Ovary (tissue), 9 donors: ENCODE data around the gene HOXC9. TPM values are rescaled to one million over a fixed set of nuclear protein-coding genes. Genes with fewer than 3 reads are reported as not detected.

ENCODE experiments used
- DNase-seq, 5 donors: peaks; one replicate each; pipeline ENCODE4 v3.0.0-alpha.2; 2019 to 2020
- H3K27ac ChIP-seq, 2 donors: fragments of 200-600 bp; one replicate each; pipeline versions ENCODE4 v1.5.1 to v1.8.0; 2019 to 2022
- H3K27me3 ChIP-seq: fragments of 200-600 bp; one replicate; pipeline ENCODE4 v1.8.0; 2022
- H3K36me3 ChIP-seq: fragments of 200-600 bp; sonication (generic); one replicate; pipeline ENCODE4 v1.5.1; 2019
- H3K4me1 ChIP-seq: one replicate; pipeline ENCODE4 v1.8.1; 2013; ENCODE audit warnings: mild to moderate bottlenecking, moderate library complexity; ENCODE audit not compliant: insufficient read depth
- H3K4me3 ChIP-seq: fragments of 200-600 bp; sonication (generic); one replicate; pipeline ENCODE4 v1.5.1; 2017
- H3K9me3 ChIP-seq, 2 donors: fragments of 200-600 bp in 1 of 2; sonication (generic) in 1 of 2; one replicate each; pipeline versions ENCODE4 v1.5.1 to v1.8.1; 2013 to 2019; ENCODE audit warnings: mild to moderate bottlenecking in 1 of 2, moderate library complexity in 1 of 2
- CTCF ChIP-seq, 3 donors: fragments of 450-650 bp in 2 of 3; fragments of 200-600 bp in 1 of 3; IDR thresholded peaks; one replicate each; pipeline versions ENCODE4 v1.5.1 to v1.8.0; 2016 to 2022; ENCODE audit warnings: antibody characterized with exemption in 3 of 3, mild to moderate bottlenecking in 1 of 3
- EP300 ChIP-seq: sonication (generic); formaldehyde crosslinking; IDR thresholded peaks from one replicate; pipeline ENCODE4 v1.6.1; 2017; ENCODE audit warnings: antibody characterized with exemption
- POLR2A ChIP-seq: fragments of 450-650 bp; IDR thresholded peaks from one replicate; pipeline ENCODE4 v1.6.1; 2017; ENCODE audit warnings: antibody characterized with exemption, mild to moderate bottlenecking, moderate library complexity
- WGBS, 3 donors: extraction: QIAGEN DNeasy Blood & Tissue Kit in 1 of 3; methylation state at CpG; one replicate each; pipeline versions ENCODE4 v1.1.5 to v1.1.7; 2013 to 2017; 5-methylcytosine and 5-hydroxymethylcytosine counted together
- intact Hi-C, 4 donors: fragments of 100-400 bp; cut with DNase I; formaldehyde crosslinking; loops; one replicate each; pipeline versions ENCODE4 v1.11.0 to v1.15.1; 2022 to 2023
- polyA plus RNA-seq, 2 donors: library from polyadenylated mRNA; stranded (reverse); fragments of 200-250 nt in 1 of 2; fragments of 350-450 nt in 1 of 2; fragmentation: Illumina TruSeq in 1 of 2; extraction: RNeasy Lipid Tissue Mini Kit (QIAGEN cat#74804) in 1 of 2; gene quantifications; one replicate each; pipeline ENCODE4 v1.2.3, GENCODE V29; 2013 to 2014
- total RNA-seq, 7 donors: library from RNA; depleted of rRNA in 2 of 7; stranded (reverse); fragments of >200 nt in 2 of 7; fragmentation: NEBNext Ultra II Directional in 3 of 7; extraction: Animal tissue kit (Norgen Biotek cat#: 25700) in 3 of 7; gene quantifications; one replicate each; pipeline versions ENCODE4 v1.1.0 to v1.2.4, GENCODE V29; 2016 to 2023
- donor health status: DM: no; HTN: no; CAD: no; lungs with moderate emphysema.
- donor health status: DM: no; HTN: no; CAD: no.
- donor health status: Bipolar disorder and iron deficiency.
- donor health status: DM: yes; HTN: yes; CAD: no.
- donor health status: DM: no; HTN: no; CAD: no.
- donor health status: DM: yes; HTN: yes; CAD: no.

Gene HOXC9
- total and polyA plus RNA-seq, 9 donors = 0.26 to 15.0 (median 1.9) TPM; not detected in 1

- no peaks in the 10 kb centered on the region for H3K27me3 ChIP-seq
- 5 to 28% (median 8%) methylated on average over 11 of the region's 11 CpGs for WGBS, 3 donors
These were observed 22.1 kb upstream of the HOXC9 start for GRCh38 chr12:53977596-53978445.

GRCh38 chr12:53978477-53979356, 21.2 kb upstream of the HOXC9 start:
- intact Hi-C loops = no loop called here
- no peak overlapping the region for H3K4me3 ChIP-seq
- H3K9me3 ChIP-seq = no peaks in the 10 kb centered on the region
- no peak overlapping the region for H3K27ac ChIP-seq
- no peak for DNase-seq
- WGBS, 3 donors = 23 to 43% (median 30%) methylated on average over 15 of the region's 15 CpGs
- no peak for TF ChIP-seq CTCF (IDR thresholded peaks at IDR 0.05)
- H3K36me3 ChIP-seq = no peaks in the 10 kb centered on the region
- H3K4me1 ChIP-seq = no peaks in the 10 kb centered on the region
- H3K27me3 ChIP-seq = no peaks in the 10 kb centered on the region

More at GRCh38 chr12:53977596-53978445, 22.1 kb upstream of the HOXC9 start:
- Histone ChIP-seq H3K9me3 (no peaks in the 10 kb centered on the region), H3K36me3 (no peaks in the 10 kb centered on the region), H3K4me3 (no peak overlapping the region), H3K4me1 (peaks cover 2% of the 10 kb centered on the region), H3K27ac (no peak overlapping the region)
- no peak for TF ChIP-seq CTCF (IDR thresholded peaks at IDR 0.05)
- intact Hi-C loops = no loop called here
- DNase-seq = no peak

GRCh38 chr12:53980104-53980801, 19.7 kb upstream of the HOXC9 start:
- intact Hi-C loops = loop anchor here in 2 of 4 donors (10.0 kb wide), 2 partner anchors 385 to 395 kb away; partner anchors contain the start of gene GPR84 (in 1 of the 2)

More at GRCh38 chr12:53980104-53980801, 19.7 kb upstream of the HOXC9 start:
- TF ChIP-seq POLR2A (no peak), CTCF (IDR thresholded peaks at IDR 0.05) (no peak), EP300 (no peak)
- Histone ChIP-seq H3K27ac (no peak overlapping the region), H3K9me3 (no peaks in the 10 kb centered on the region), H3K36me3 (no peaks in the 10 kb centered on the region), H3K27me3 (no peaks in the 10 kb centered on the region), H3K4me1 (peaks cover 1% of the 10 kb centered on the region), H3K4me3 (no peak overlapping the region)
- 45 to 71% (median 52%) methylated on average over 7 of the region's 7 CpGs for WGBS, 3 donors
- DNase-seq = no peak
